Parathyroid adenoma (tissue), 2 donors: Measurements from ENCODE around the gene RFC3.

Source experiments
- H2AFZ ChIP-seq: fragments of 300-600 bp; sonication (generic); one replicate; pipeline ENCODE4 v1.7.0; 2017; ENCODE audit warnings: antibody characterized with exemption, mild to moderate bottlenecking
- H3K27ac ChIP-seq: fragments of 300-600 bp; sonication (generic); one replicate; pipeline ENCODE4 v1.7.0; 2017
- H3K27me3 ChIP-seq: fragments of 300-600 bp; sonication (generic); one replicate; pipeline ENCODE4 v1.7.0; 2017; ENCODE audit warnings: low read length; ENCODE audit not compliant: control insufficient read depth, insufficient read depth
- H3K36me3 ChIP-seq: fragments of 300-600 bp; sonication (generic); one replicate; pipeline ENCODE4 v1.7.0; 2017; ENCODE audit warnings: low read length; ENCODE audit not compliant: control insufficient read depth, insufficient read depth
- H3K4me1 ChIP-seq: fragments of 300-600 bp; sonication (generic); one replicate; pipeline ENCODE4 v1.7.0; 2017; ENCODE audit warnings: control low read depth
- H3K4me2 ChIP-seq: fragments of 300-600 bp; sonication (generic); one replicate; pipeline ENCODE4 v1.7.0; 2017; ENCODE audit warnings: low read length
- H3K4me3 ChIP-seq: fragments of 300-600 bp; sonication (generic); one replicate; pipeline ENCODE4 v1.7.0; 2017; ENCODE audit warnings: low read depth, low read length
- H3K79me2 ChIP-seq: fragments of 300-600 bp; sonication (generic); one replicate; pipeline ENCODE4 v1.7.0; 2017; ENCODE audit warnings: control low read depth
- H3K9ac ChIP-seq: fragments of 300-600 bp; sonication (generic); one replicate; pipeline ENCODE4 v1.7.0; 2017; ENCODE audit warnings: mild to moderate bottlenecking
- H3K9me3 ChIP-seq: fragments of 300-600 bp; sonication (generic); one replicate; pipeline ENCODE4 v1.7.0; 2017; ENCODE audit warnings: low read length; ENCODE audit not compliant: control insufficient read depth
- CTCF ChIP-seq: fragments of 300-600 bp; sonication (generic); IDR thresholded peaks from one replicate; pipeline ENCODE4 v1.7.0; 2017; ENCODE audit warnings: antibody characterized with exemption, mild to moderate bottlenecking
- donor health status: primary hyperparathyroidism.

RFC3 gene

DNA sequence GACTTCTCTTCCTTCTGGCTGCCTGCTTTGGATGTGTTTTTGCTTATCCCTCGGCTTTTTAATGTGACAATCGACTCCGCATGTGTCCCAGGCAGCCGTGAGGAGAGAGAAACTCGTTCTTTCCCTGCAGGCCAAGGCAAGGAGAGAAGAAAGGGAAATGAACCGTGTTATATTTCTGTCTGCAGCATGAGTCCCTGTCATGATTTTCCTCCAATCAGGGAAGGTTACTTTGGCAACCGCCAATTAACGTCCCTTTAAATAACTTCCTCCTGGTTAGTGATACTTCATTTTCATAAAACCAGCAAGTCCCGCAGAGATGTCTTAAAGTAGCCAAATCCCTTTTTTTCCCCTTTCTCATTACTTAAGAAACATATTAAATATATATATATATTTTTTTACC, 42.6 kb downstream of the RFC3 start:
- Histone ChIP-seq H3K27ac (no peak overlapping the region), H3K9ac (no peak overlapping the region)
- no peak for TF ChIP-seq CTCF

GRCh38 chr13:33862016-33862415, 44.1 kb downstream of the RFC3 start:
- TF ChIP-seq CTCF: no peak

More for the DNA sequence above, 42.6 kb downstream of the RFC3 start:
- Histone ChIP-seq H2AFZ (no peak overlapping the region), H3K27me3 (no peaks in the 10 kb centered on the region), H3K9me3 (no peaks in the 10 kb centered on the region), H3K4me1 (no peaks in the 10 kb centered on the region), H3K79me2 (no peaks in the 10 kb centered on the region), H3K36me3 (no peaks in the 10 kb centered on the region), H3K4me2 (no peak overlapping the region), H3K4me3 (no peak overlapping the region)

GRCh38 chr13:33863188-33863789, 45.3 kb downstream of the RFC3 start:
- H3K27ac ChIP-seq: no peak overlapping the region
- no peaks in the 10 kb centered on the region for H3K4me1 ChIP-seq
- no peaks in the 10 kb centered on the region for H3K27me3 ChIP-seq
- H3K9ac ChIP-seq: no peak overlapping the region
- no peaks in the 10 kb centered on the region for H3K79me2 ChIP-seq
- H3K36me3 ChIP-seq: no peaks in the 10 kb centered on the region
- no peak overlapping the region for H3K4me3 ChIP-seq
- H3K4me2 ChIP-seq: no peak overlapping the region
- no peak overlapping the region for H2AFZ ChIP-seq
- TF ChIP-seq CTCF: no peak
- H3K9me3 ChIP-seq: no peaks in the 10 kb centered on the region

More at GRCh38 chr13:33862016-33862415, 44.1 kb downstream of the RFC3 start:
- no peak overlapping the region for H2AFZ ChIP-seq
- H3K4me3 ChIP-seq: no peak overlapping the region
- H3K9ac ChIP-seq: no peak overlapping the region
- no peaks in the 10 kb centered on the region for H3K4me1 ChIP-seq
- no peaks in the 10 kb centered on the region for H3K9me3 ChIP-seq
- no peaks in the 10 kb centered on the region for H3K36me3 ChIP-seq
- H3K79me2 ChIP-seq: no peaks in the 10 kb centered on the region
- H3K27ac ChIP-seq: no peak overlapping the region
- H3K4me2 ChIP-seq: no peak overlapping the region
- H3K27me3 ChIP-seq: no peaks in the 10 kb centered on the region

DNA sequence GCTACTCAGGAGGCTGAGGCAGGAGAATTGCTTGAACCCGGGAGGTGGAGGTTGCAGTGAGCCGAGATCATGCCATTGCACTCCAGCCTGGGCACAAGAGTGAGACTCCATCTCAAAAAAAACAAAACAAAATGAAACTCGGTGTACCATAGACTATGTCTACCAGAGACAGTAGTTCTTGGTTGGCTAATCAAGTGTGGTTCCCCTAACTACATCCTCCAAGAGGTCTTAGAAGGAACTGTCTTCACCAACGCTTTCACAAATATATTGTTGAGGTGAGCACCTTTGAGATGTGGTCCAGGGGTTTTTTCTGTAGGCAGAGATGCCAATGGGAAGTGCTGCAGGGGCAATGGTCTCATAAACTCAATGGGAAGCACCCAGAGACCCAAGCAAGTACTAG, 48.0 kb downstream of the RFC3 start:
- H2AFZ ChIP-seq: no peak overlapping the region
- no peaks in the 10 kb centered on the region for H3K27me3 ChIP-seq
- no peak overlapping the region for H3K27ac ChIP-seq
- no peak overlapping the region for H3K4me3 ChIP-seq
- no peak overlapping the region for H3K9ac ChIP-seq
- H3K9me3 ChIP-seq: no peaks in the 10 kb centered on the region
- TF ChIP-seq CTCF: no peak
- H3K4me1 ChIP-seq: no peaks in the 10 kb centered on the region
- H3K36me3 ChIP-seq: no peaks in the 10 kb centered on the region
- H3K4me2 ChIP-seq: no peak overlapping the region
- H3K79me2 ChIP-seq: no peaks in the 10 kb centered on the region

DNA sequence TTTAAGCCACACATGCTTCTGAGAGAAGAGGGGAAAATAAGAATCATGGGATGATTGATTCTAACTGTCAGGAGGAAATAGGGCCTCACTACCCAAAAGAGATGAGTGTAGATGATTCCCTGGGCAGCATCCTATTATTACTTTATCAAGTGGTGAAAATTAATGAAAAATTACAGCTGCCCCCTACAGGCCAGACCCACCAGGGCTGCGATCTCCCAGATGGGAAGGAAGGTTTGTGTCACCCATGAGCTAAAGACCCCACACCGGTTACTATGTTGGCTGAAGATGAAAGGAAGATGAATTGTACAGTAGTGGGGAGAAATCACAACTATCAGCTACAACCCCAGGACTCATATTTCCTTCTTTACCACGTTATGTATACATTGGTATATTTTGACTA, 49.5 kb downstream of the RFC3 start:
- Histone ChIP-seq H3K36me3 (no peaks in the 10 kb centered on the region), H3K27ac (no peak overlapping the region), H3K9me3 (no peaks in the 10 kb centered on the region), H3K9ac (no peak overlapping the region), H2AFZ (no peak overlapping the region), H3K4me3 (no peak overlapping the region), H3K4me2 (no peak overlapping the region), H3K4me1 (no peaks in the 10 kb centered on the region), H3K27me3 (no peaks in the 10 kb centered on the region), H3K79me2 (no peaks in the 10 kb centered on the region)
- TF ChIP-seq CTCF: no peak
